Measurements from ENCODE around the gene CST5. TPM values are rescaled to one million over a fixed set of nuclear protein-coding genes. Genes with fewer than 3 reads are reported as not detected.

The CST5 gene
- total RNA-seq, 1 donor from 2014 or later = 0.50 TPM

DNA sequence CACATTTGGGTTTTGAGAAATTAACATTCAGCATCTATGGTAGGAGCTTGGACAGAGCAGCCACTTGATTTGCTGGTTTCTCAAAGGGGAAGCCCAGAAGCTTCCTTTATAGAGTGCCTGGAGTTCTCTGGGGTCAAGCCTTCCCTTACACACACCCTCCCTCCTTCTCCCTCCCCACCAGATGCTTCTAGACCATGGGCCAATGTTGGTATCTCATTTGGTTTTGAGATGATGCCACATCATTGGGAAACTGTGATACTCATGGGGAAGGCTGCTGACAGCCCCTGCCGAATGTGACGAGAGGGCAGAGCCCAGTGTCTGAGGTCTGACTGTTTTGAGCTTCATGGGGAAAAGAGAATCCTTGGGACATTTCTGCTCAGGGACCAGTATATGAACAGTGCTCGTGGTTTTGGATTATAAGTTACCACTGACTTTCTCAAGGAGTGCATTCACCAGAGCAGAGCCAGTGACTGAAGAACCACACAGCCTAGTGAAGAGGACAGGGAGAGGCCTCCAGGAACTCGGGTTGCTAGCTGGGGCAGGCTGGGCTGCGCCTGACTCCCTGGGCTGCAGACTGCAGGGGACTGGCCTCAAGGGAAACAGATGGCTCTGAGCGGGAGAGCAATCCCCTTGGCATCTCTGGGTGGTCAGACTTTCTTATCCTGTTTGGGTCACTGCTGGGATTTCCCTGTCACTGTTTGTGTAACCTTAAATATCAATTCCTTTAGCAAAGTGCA is 46.4 kb upstream of the CST5 start:
- no peak overlapping the region for H3K4me3 Mint-ChIP-seq (ENCODE audit: unreplicated experiment)
- peaks cover 2% of the 10 kb centered on the region for H3K36me3 Mint-ChIP-seq (ENCODE audit: low read depth, unreplicated experiment)
- DNase-seq (ENCODE audit: low read depth) (no peak), FAIRE-seq (no peak)
- Histone ChIP-seq H2AFZ (ENCODE audit: low read depth, low read length) (no peak overlapping the region), H3K9me3 (ENCODE audit: insufficient read depth, low read depth, low read length) (no peaks in the 10 kb centered on the region), H3K4me2 (ENCODE audit: low read length) (no peak overlapping the region), H3K36me3 (ENCODE audit: insufficient read depth, low read length) (no peaks in the 10 kb centered on the region), H3K4me3 (ENCODE audit: insufficient read depth, low read depth, low read length) (no peak overlapping the region), H3K79me2 (ENCODE audit: insufficient read depth, low read length) (no peaks in the 10 kb centered on the region), H3K27ac (ENCODE audit: low read depth, low read length) (no peak overlapping the region), H3K4me1 (ENCODE audit: insufficient read depth, low read length) (no peaks in the 10 kb centered on the region), H3K27me3 (ENCODE audit: insufficient read depth, low read length) (no peaks in the 10 kb centered on the region), H4K20me1 (ENCODE audit: insufficient read depth, low read length) (no peaks in the 10 kb centered on the region), H3K9ac (ENCODE audit: low read length) (no peak overlapping the region)
- peaks cover 9% of the 10 kb centered on the region for H3K9me3 Mint-ChIP-seq (ENCODE audit: unreplicated experiment)
- no peak for TF ChIP-seq EZH2 (IDR thresholded peaks at IDR 0.05; ENCODE audit: insufficient read depth, low read length)
- TF ChIP-seq, protein P1, sequence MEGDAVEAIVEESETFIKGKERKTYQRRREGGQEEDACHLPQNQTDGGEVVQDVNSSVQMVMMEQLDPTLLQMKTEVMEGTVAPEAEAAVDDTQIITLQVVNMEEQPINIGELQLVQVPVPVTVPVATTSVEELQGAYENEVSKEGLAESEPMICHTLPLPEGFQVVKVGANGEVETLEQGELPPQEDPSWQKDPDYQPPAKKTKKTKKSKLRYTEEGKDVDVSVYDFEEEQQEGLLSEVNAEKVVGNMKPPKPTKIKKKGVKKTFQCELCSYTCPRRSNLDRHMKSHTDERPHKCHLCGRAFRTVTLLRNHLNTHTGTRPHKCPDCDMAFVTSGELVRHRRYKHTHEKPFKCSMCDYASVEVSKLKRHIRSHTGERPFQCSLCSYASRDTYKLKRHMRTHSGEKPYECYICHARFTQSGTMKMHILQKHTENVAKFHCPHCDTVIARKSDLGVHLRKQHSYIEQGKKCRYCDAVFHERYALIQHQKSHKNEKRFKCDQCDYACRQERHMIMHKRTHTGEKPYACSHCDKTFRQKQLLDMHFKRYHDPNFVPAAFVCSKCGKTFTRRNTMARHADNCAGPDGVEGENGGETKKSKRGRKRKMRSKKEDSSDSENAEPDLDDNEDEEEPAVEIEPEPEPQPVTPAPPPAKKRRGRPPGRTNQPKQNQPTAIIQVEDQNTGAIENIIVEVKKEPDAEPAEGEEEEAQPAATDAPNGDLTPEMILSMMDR (IDR thresholded peaks at IDR 0.05; ENCODE audit: insufficient read depth, low read depth, low read length) = no peak
- H3K27ac Mint-ChIP-seq (ENCODE audit: unreplicated experiment) = no peak overlapping the region
- H3K27me3 Mint-ChIP-seq (ENCODE audit: low read depth, unreplicated experiment) = peaks cover 35% of the 10 kb centered on the region
- H3K4me1 Mint-ChIP-seq (ENCODE audit: low read depth, unreplicated experiment) = no peaks in the 10 kb centered on the region

DNA sequence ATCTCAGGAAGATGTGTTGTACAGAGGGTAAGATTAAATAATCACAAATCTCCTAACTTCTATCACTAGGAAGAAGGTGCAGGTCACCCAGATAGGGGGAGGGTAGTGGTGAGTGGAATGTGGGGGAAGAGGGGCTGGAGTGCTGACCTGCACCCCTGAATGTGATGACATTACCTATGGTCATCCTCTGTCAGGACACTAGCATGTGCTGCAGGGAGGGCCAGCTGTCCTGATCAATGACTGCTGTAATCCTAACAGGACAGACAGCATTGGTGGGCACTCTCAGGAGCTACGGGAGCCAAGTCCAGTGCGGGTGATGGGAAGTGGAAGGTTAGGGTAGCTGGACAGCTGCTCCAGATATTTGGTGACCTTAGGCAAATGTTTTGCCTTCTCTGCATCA is 45.2 kb upstream of the CST5 start:
- no peak overlapping the region for H3K4me3 Mint-ChIP-seq (ENCODE audit: unreplicated experiment)

More for the DNA sequence above, 45.2 kb upstream of the CST5 start:
- H3K4me1 ChIP-seq (ENCODE audit: insufficient read depth, low read length) = no peaks in the 10 kb centered on the region
- H3K27ac Mint-ChIP-seq (ENCODE audit: unreplicated experiment) = no peak overlapping the region
- H3K36me3 Mint-ChIP-seq (ENCODE audit: low read depth, unreplicated experiment) = peaks cover under 1% of the 10 kb centered on the region
- DNase-seq (ENCODE audit: low read depth) (no peak), FAIRE-seq (no peak)
- no peak overlapping the region for H3K4me3 ChIP-seq (ENCODE audit: insufficient read depth, low read depth, low read length)
- H3K79me2 ChIP-seq (ENCODE audit: insufficient read depth, low read length) = no peaks in the 10 kb centered on the region
- H3K36me3 ChIP-seq (ENCODE audit: insufficient read depth, low read length) = no peaks in the 10 kb centered on the region
- no peak overlapping the region for H3K27ac ChIP-seq (ENCODE audit: low read depth, low read length)
- no peaks in the 10 kb centered on the region for H4K20me1 ChIP-seq (ENCODE audit: insufficient read depth, low read length)
- no peaks in the 10 kb centered on the region for H3K27me3 ChIP-seq (ENCODE audit: insufficient read depth, low read length)
- peaks cover 8% of the 10 kb centered on the region for H3K4me1 Mint-ChIP-seq (ENCODE audit: low read depth, unreplicated experiment)
- H3K27me3 Mint-ChIP-seq (ENCODE audit: low read depth, unreplicated experiment) = peaks cover 33% of the 10 kb centered on the region
- no peaks in the 10 kb centered on the region for H3K9me3 ChIP-seq (ENCODE audit: insufficient read depth, low read depth, low read length)
- no peak overlapping the region for H2AFZ ChIP-seq (ENCODE audit: low read depth, low read length)
- no peak overlapping the region for H3K4me2 ChIP-seq (ENCODE audit: low read length)
- no peak overlapping the region for H3K9ac ChIP-seq (ENCODE audit: low read length)
- no peak for TF ChIP-seq EZH2 (IDR thresholded peaks at IDR 0.05; ENCODE audit: insufficient read depth, low read length)
- TF ChIP-seq, protein P1 (IDR thresholded peaks at IDR 0.05; ENCODE audit: insufficient read depth, low read depth, low read length) = no peak
- H3K9me3 Mint-ChIP-seq (ENCODE audit: unreplicated experiment) = peaks cover 2% of the 10 kb centered on the region
